Pancreas (tissue), 10 donors: ENCODE measurements around the gene C4orf33. TPM values are rescaled to one million over a fixed set of nuclear protein-coding genes. Genes with fewer than 3 reads are reported as not detected.
A peak's percentile ranks its signal among the peaks of the same experiment; 100 is the strongest.

Experiments
- ATAC-seq, 4 donors: fragments of 200-7000 bp; cut with Tn5 transposase; one replicate each; pipeline versions ENCODE4 v1.8.0 to v1.9.1; 2020; ENCODE audit warnings: mild to moderate bottlenecking in 4 of 4, moderate library complexity in 4 of 4
- DNase-seq, 6 donors: peaks; one replicate each; pipeline ENCODE4 v3.0.0-alpha.2; 2020
- FAIRE-seq: peaks from 2 replicates; lab custom pipeline; 2012; peaks lifted over from hg19 to GRCh38; lab: Jason Lieb, UNC
- H3K27ac ChIP-seq, 4 donors: fragments of 200-600 bp; sonication (generic); 1 replicate in 3 of 4; 2 replicates in 1 of 4; pipeline versions ENCODE4 v1.5.0 to v1.8.0; 2020
- H3K27me3 ChIP-seq, 4 donors: fragments of 200-600 bp; one replicate each; pipeline ENCODE4 v1.8.0; 2021
- H3K36me3 ChIP-seq, 3 donors: fragments of 200-600 bp; sonication (generic) in 1 of 3; one replicate each; pipeline versions ENCODE4 v1.5.0 to v1.8.0; 2020 to 2021
- H3K4me1 ChIP-seq, 3 donors: fragments of 200-600 bp; one replicate each; pipeline ENCODE4 v1.8.0; 2021
- H3K4me3 ChIP-seq, 4 donors: fragments of 200-600 bp; sonication (generic) in 2 of 4; one replicate each; pipeline versions ENCODE4 v1.5.0 to v1.8.0; 2020 to 2021
- H3K9me3 ChIP-seq, 4 donors: fragments of 200-600 bp; one replicate each; pipeline ENCODE4 v1.8.0; 2021
- CTCF ChIP-seq, 4 donors: fragments of 200-600 bp; sonication (generic) in 3 of 4; IDR thresholded peaks; one replicate each; pipeline versions ENCODE4 v1.5.0 to v1.8.0; 2021; ENCODE audit warnings: antibody characterized with exemption in 4 of 4
- WGBS, 2 donors: extraction: QIAGEN DNeasy Blood & Tissue Kit; methylation state at CpG; one replicate each; pipeline ENCODE4 v1.1.7; 2013; 5-methylcytosine and 5-hydroxymethylcytosine counted together
- intact Hi-C, 3 donors: fragments of 100-400 bp; cut with DNase I; formaldehyde crosslinking; loops; one replicate each; pipeline versions ENCODE4 v1.11.1 to v1.14.2; 2022
- polyA plus RNA-seq, 2 donors: library from polyadenylated mRNA; stranded (reverse); fragments of 200-250 nt; gene quantifications; one replicate each; pipeline ENCODE4 v1.2.3, GENCODE V29; 2013
- total RNA-seq, 6 donors: library from RNA; stranded (reverse); fragmentation: NEBNext Ultra II Directional in 4 of 6; extraction: Animal tissue kit (Norgen Biotek cat#: 25700) in 4 of 6; gene quantifications; one replicate each; pipeline versions ENCODE4 v1.2.1 to v1.2.4, GENCODE V29; 2021 to 2023
- donor health status: healthy with polysubstance abuse.
- donor health status: DM: no; HTN: no; CAD: no; lungs with moderate emphysema.
- donor health status: DM: no; HTN: no; CAD: no.
- donor health status: control.
- donor health status: control.
- donor health status: Bipolar disorder and iron deficiency.
- donor health status: DM: yes; HTN: yes; CAD: no.
- donor health status: DM: no; HTN: no; CAD: no.
- donor health status: DM: no; HTN: no; CAD: no.
- donor health status: DM: yes; HTN: yes; CAD: no.

C4orf33 gene
- total and polyA plus RNA-seq, 8 donors = 5.5 to 11.1 (median 7.6) TPM

DNA sequence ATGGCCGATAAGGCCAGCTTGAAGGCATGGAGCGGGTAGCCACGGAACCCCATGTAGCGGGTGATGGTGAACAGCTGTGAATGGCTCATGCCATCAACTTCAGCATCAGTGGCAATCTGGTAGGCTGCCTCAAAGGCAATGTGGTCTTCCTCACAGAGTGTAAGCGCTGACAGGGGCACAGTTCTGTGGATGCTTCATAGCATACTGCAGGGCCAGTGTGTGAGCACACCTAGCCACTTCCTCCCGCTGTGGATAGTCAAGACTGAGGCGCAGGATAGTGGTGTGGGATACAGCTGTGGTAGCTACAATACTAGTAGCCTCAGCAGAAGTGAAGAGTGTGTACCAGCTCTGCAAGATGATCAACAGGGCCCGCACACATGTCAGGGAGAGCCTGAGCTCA is 40.5 kb downstream of the C4orf33 start:
- H3K36me3 ChIP-seq = no peaks in the 10 kb centered on the region
- H3K9me3 ChIP-seq = no peaks in the 10 kb centered on the region
- H3K4me3 ChIP-seq = no peak overlapping the region
- DNase-seq (no peak), ATAC-seq (no peak), FAIRE-seq (no peak)
- no peaks in the 10 kb centered on the region for H3K27me3 ChIP-seq
- no peak overlapping the region for H3K27ac ChIP-seq
- WGBS, 2 donors = 85 to 93% methylated on average over 8 of the region's 8 CpGs
- no peak for TF ChIP-seq CTCF (IDR thresholded peaks at IDR 0.05)
- H3K4me1 ChIP-seq = no peaks in the 10 kb centered on the region
- intact Hi-C loops = no loop called here

DNA sequence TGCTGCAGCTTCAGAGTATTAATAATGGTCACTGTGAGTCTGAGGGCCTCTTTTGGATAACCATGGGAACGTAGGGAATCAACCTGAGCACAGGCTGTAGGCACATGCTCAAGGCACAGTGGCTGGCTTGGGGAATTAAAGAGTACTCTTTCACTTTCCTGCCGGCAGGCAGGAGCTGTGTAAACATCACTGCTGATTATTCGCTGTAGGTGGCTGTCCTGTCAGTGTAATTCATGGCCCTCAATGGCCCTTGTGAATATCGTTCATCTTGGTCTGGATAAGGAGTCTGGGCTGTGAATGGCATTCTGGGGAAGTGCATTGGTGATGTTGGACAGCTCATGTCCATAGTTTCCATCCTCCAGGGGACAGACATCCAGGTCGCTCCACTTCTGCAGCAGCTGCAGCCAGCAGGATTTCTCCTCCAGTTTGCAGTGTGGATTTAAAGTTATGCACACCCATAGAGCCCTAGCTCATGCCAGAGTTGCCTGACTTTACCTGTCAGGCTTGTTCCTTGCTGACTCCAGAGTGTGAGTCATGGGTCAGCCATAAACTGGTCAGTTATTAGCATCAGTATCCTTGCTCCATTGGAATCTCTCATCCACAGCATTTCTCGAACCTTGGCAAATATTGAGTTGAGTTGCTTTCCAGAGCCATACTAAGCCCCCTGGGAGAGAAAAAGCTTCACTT is 43.0 kb downstream of the C4orf33 start:
- no peaks in the 10 kb centered on the region for H3K27me3 ChIP-seq
- WGBS, 2 donors = 29 to 30% methylated on average over 6 of the region's 6 CpGs
- no peak for DNase-seq

GRCh38 chr4:129140521-129140920 is 44.6 kb downstream of the C4orf33 start:
- ATAC-seq (no peak), FAIRE-seq (no peak), DNase-seq (no peak)
- H3K4me3 ChIP-seq = no peak overlapping the region
- H3K27ac ChIP-seq = no peak overlapping the region
- H3K9me3 ChIP-seq = no peaks in the 10 kb centered on the region
- no peak for TF ChIP-seq CTCF (IDR thresholded peaks at IDR 0.05)
- no peaks in the 10 kb centered on the region for H3K4me1 ChIP-seq
- intact Hi-C loops = no loop called here
- H3K36me3 ChIP-seq = no peaks in the 10 kb centered on the region
- no peaks in the 10 kb centered on the region for H3K27me3 ChIP-seq
- 47% methylated on average over 2 of the region's 2 CpGs for WGBS, 2 donors

More for the DNA sequence above, 43.0 kb downstream of the C4orf33 start:
- H3K9me3 ChIP-seq = no peaks in the 10 kb centered on the region
- no peak overlapping the region for H3K4me3 ChIP-seq
- FAIRE-seq (no peak), ATAC-seq (peak; percentile 40 to 83 (median 70))
- no peaks in the 10 kb centered on the region for H3K36me3 ChIP-seq
- no peak for TF ChIP-seq CTCF (IDR thresholded peaks at IDR 0.05)
- intact Hi-C loops = no loop called here
- no peaks in the 10 kb centered on the region for H3K4me1 ChIP-seq
- no peak overlapping the region for H3K27ac ChIP-seq

DNA sequence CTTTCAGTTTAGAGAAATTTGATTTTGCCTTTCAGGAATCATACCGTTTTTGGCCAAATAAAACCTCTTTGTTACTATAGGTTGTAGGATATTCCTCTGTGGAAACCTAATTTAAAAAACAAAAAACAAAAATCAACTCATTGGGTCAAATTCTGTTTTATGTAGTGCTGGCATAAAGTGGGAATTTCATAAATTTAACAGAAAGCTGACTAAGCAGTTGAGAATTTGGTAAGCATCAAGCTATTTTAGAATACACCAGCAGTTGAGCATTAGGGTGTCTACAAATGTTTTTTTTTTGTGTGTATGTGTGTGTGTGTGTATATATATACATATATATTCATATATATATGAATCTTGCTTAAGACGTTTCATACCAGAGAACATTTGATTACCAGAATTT is 47.4 kb downstream of the C4orf33 start:
- DNase-seq = no peak
- no peak overlapping the region for H3K27ac ChIP-seq
- ATAC-seq = no peak
- H3K4me3 ChIP-seq = no peak overlapping the region
- no peaks in the 10 kb centered on the region for H3K36me3 ChIP-seq
- H3K27me3 ChIP-seq = no peaks in the 10 kb centered on the region
- no peaks in the 10 kb centered on the region for H3K4me1 ChIP-seq
- H3K9me3 ChIP-seq = no peaks in the 10 kb centered on the region
- WGBS, 2 donors = 35 to 36% methylated on average over 2 of the region's 2 CpGs
- no peak for TF ChIP-seq CTCF (IDR thresholded peaks at IDR 0.05)
- intact Hi-C loops = no loop called here
- FAIRE-seq = no peak

- no peak for TF ChIP-seq CTCF (IDR thresholded peaks at IDR 0.05)
- FAIRE-seq (no peak), DNase-seq (no peak), ATAC-seq (no peak)
- Histone ChIP-seq H3K27ac (no peak overlapping the region), H3K36me3 (no peaks in the 10 kb centered on the region), H3K4me3 (no peak overlapping the region), H3K27me3 (no peaks in the 10 kb centered on the region), H3K4me1 (no peaks in the 10 kb centered on the region), H3K9me3 (no peaks in the 10 kb centered on the region)
- intact Hi-C loops = no loop called here
- 78 to 83% methylated on average over 10 of the region's 10 CpGs for WGBS, 2 donors
Measured at GRCh38 chr4:129144755-129145206, 48.8 kb downstream of the C4orf33 start.
